ENCODE results near the gene MISP3.

- TF ChIP-seq CTCF (conservative IDR thresholded peaks at IDR 0.05; ENCODE audit: low read depth in 2 of 2) (no peak), CREB1 (CRISPR knock-in tag; IDR thresholded peaks at IDR 0.05; ENCODE audit: low read depth) (no peak), NANOG (IDR thresholded peaks at IDR 0.05; ENCODE audit: borderline replicate concordance) (no peak), EZH2phosphoT487 (IDR thresholded peaks at IDR 0.05; ENCODE audit: unreplicated experiment) (no peak), EZH2 (IDR thresholded peaks at IDR 0.05; ENCODE audit: low read depth, unreplicated experiment) (no peak), POLR2AphosphoS5 (IDR thresholded peaks at IDR 0.05; ENCODE audit: low read depth) (no peak), ZNF114 (CRISPR knock-in tag; IDR thresholded peaks at IDR 0.05) (no peak), JUNB (IDR thresholded peaks at IDR 0.05; ENCODE audit: unreplicated experiment) (no peak)
- TF ChIP-seq, protein P1, sequence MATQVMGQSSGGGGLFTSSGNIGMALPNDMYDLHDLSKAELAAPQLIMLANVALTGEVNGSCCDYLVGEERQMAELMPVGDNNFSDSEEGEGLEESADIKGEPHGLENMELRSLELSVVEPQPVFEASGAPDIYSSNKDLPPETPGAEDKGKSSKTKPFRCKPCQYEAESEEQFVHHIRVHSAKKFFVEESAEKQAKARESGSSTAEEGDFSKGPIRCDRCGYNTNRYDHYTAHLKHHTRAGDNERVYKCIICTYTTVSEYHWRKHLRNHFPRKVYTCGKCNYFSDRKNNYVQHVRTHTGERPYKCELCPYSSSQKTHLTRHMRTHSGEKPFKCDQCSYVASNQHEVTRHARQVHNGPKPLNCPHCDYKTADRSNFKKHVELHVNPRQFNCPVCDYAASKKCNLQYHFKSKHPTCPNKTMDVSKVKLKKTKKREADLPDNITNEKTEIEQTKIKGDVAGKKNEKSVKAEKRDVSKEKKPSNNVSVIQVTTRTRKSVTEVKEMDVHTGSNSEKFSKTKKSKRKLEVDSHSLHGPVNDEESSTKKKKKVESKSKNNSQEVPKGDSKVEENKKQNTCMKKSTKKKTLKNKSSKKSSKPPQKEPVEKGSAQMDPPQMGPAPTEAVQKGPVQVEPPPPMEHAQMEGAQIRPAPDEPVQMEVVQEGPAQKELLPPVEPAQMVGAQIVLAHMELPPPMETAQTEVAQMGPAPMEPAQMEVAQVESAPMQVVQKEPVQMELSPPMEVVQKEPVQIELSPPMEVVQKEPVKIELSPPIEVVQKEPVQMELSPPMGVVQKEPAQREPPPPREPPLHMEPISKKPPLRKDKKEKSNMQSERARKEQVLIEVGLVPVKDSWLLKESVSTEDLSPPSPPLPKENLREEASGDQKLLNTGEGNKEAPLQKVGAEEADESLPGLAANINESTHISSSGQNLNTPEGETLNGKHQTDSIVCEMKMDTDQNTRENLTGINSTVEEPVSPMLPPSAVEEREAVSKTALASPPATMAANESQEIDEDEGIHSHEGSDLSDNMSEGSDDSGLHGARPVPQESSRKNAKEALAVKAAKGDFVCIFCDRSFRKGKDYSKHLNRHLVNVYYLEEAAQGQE (IDR thresholded peaks at IDR 0.05; ENCODE audit: unreplicated experiment): no peak
- TF ChIP-seq, protein P2, sequence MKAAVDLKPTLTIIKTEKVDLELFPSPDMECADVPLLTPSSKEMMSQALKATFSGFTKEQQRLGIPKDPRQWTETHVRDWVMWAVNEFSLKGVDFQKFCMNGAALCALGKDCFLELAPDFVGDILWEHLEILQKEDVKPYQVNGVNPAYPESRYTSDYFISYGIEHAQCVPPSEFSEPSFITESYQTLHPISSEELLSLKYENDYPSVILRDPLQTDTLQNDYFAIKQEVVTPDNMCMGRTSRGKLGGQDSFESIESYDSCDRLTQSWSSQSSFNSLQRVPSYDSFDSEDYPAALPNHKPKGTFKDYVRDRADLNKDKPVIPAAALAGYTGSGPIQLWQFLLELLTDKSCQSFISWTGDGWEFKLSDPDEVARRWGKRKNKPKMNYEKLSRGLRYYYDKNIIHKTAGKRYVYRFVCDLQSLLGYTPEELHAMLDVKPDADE (IDR thresholded peaks at IDR 0.05): no peak
These were observed 44.5 kb downstream of the MISP3 start for GRCh38 chr19:14116918-14117578.

All from GM23338 (cell line).